ENCODE data around the gene CCDC9. TPM values are rescaled to one million over a fixed set of nuclear protein-coding genes. Genes with fewer than 3 reads are reported as not detected.

Gene CCDC9
- total and polyA plus RNA-seq, 4 donors = 17.5 to 44.5 (median 34.5) TPM

DNA sequence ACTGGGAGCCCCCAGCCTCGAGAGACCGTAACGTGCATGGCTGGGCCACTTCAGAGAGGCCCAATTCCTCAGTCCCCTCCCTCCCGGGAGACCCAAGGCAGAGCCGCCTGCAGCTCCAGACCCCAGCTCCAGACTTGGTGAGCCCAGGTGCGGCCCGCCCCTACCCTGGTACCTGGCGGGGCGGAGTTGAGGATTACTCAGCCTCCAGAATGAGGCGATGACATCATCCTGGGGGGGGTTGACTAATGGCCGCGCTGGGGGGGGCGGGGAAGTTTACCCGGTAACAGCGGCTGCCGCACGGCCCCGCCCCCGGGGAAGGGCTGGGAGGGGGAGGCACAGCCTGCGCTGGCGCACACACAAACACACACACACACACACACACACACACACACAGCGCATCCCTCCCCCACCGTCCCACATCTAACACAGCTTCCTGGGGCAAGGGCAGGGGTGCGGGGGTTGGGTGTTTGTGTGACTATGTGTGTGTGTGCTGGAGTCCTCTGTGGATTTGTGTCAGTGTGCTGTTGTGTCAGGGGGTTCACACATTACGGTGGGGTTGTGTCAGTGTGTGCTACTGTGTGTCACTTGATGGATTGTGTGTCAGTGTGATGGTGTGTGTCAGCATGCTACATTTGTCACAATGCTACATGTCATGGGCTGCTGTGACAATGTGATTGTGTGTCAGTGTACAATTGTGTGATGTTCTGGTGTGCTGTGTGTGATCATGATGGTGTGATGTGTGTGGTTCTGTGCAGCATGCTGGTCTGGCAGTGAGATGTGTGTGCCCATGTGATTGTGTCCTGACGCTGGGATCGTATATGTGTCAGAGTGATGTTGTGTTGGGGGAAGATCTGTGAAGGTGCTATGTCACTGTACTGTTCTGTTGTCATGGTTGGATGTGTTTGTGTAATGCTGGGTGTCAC, 15.1 kb upstream of the CCDC9 start:
- Histone ChIP-seq H3K27me3 (ENCODE audit: control insufficient read depth in 3 of 3, insufficient read depth in 3 of 3, low read length in 2 of 3) (peaks cover 0 to 32% (median 32%) of the 10 kb centered on the region in 3 donors), H3K4me1 (ENCODE audit: control insufficient read depth in 5 of 5, insufficient read depth in 5 of 5, low read length in 5 of 5) (peaks cover 0 to 12% (median 7%) of the 10 kb centered on the region in 5 donors), H3K9ac (ENCODE audit: insufficient read depth in 1 of 2, low read length in 2 of 2) (no peak overlapping the region), H3K36me3 (ENCODE audit: control insufficient read depth in 4 of 4, insufficient read depth in 4 of 4, low read length in 4 of 4) (no peaks in the 10 kb centered on the region), H3K9me3 (ENCODE audit: control insufficient read depth in 4 of 4, insufficient read depth in 3 of 4, low read length in 3 of 4) (no peaks in the 10 kb centered on the region), H3K4me3 (no peak overlapping the region), H3K27ac (ENCODE audit: low read depth in 1 of 2, low read length in 1 of 2) (no peak overlapping the region)
- TF ChIP-seq, protein P1, sequence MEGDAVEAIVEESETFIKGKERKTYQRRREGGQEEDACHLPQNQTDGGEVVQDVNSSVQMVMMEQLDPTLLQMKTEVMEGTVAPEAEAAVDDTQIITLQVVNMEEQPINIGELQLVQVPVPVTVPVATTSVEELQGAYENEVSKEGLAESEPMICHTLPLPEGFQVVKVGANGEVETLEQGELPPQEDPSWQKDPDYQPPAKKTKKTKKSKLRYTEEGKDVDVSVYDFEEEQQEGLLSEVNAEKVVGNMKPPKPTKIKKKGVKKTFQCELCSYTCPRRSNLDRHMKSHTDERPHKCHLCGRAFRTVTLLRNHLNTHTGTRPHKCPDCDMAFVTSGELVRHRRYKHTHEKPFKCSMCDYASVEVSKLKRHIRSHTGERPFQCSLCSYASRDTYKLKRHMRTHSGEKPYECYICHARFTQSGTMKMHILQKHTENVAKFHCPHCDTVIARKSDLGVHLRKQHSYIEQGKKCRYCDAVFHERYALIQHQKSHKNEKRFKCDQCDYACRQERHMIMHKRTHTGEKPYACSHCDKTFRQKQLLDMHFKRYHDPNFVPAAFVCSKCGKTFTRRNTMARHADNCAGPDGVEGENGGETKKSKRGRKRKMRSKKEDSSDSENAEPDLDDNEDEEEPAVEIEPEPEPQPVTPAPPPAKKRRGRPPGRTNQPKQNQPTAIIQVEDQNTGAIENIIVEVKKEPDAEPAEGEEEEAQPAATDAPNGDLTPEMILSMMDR (IDR thresholded peaks at IDR 0.05; ENCODE audit: control extremely low read depth, extremely low read depth) = no peak
- ATAC-seq (ENCODE audit: insufficient read depth, low FRiP score) (peak; percentile 63), DNase-seq (peak; percentile 49 to 76 (median 61))
- WGBS, 2 donors = 7 to 9% methylated on average over 21 to 27 of the region's 27 CpGs

DNA sequence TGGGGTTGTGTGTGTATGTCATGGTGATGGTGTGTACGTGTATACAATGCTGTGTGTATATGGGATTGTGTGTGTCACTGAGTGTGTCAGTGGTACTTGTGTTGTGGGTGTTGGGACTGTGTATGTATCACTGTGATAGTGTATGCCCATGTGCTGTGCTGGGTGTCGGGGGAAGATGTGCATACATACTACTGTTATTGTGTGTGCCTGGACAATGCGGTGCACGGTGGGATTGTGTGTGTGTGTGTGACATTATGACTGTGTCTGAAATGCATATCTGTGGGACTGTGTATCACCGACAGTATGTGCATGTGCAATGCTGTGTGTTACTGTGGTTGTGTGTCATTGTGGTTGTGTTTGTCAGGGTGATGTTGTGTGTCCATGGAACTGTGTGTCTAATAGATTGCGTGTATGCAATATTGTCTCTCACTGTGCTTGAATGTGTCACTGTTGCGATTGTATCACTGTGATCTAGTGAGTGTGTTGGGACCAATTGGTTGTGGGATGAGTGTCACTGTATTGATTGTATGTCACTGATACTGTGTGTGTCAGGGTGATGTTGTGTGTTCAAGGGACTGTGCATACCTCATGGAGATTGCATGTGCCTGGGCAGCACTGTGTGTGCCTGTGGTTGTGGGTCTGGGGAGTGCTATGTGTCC, 14.3 kb upstream of the CCDC9 start:
- H3K36me3 ChIP-seq (ENCODE audit: control insufficient read depth in 4 of 4, insufficient read depth in 4 of 4, low read length in 4 of 4) = no peaks in the 10 kb centered on the region
- peaks cover 0 to 12% (median 7%) of the 10 kb centered on the region in 5 donors for H3K4me1 ChIP-seq (ENCODE audit: control insufficient read depth in 5 of 5, insufficient read depth in 5 of 5, low read length in 5 of 5)
- no peak overlapping the region for H3K27ac ChIP-seq (ENCODE audit: low read depth in 1 of 2, low read length in 1 of 2)
- no peaks in the 10 kb centered on the region for H3K9me3 ChIP-seq (ENCODE audit: control insufficient read depth in 4 of 4, insufficient read depth in 3 of 4, low read length in 3 of 4)
- DNase-seq (peak in 1 of 3 donors; percentile 31), ATAC-seq (ENCODE audit: insufficient read depth, low FRiP score) (no peak)
- peaks cover 0 to 32% (median 32%) of the 10 kb centered on the region in 3 donors for H3K27me3 ChIP-seq (ENCODE audit: control insufficient read depth in 3 of 3, insufficient read depth in 3 of 3, low read length in 2 of 3)
- TF ChIP-seq, protein P1 (IDR thresholded peaks at IDR 0.05; ENCODE audit: control extremely low read depth, extremely low read depth) = no peak
- WGBS, 2 donors = 82 to 91% methylated on average over 7 of the region's 7 CpGs
- H3K4me3 ChIP-seq = no peak overlapping the region
- no peak overlapping the region for H3K9ac ChIP-seq (ENCODE audit: insufficient read depth in 1 of 2, low read length in 2 of 2)

DNA sequence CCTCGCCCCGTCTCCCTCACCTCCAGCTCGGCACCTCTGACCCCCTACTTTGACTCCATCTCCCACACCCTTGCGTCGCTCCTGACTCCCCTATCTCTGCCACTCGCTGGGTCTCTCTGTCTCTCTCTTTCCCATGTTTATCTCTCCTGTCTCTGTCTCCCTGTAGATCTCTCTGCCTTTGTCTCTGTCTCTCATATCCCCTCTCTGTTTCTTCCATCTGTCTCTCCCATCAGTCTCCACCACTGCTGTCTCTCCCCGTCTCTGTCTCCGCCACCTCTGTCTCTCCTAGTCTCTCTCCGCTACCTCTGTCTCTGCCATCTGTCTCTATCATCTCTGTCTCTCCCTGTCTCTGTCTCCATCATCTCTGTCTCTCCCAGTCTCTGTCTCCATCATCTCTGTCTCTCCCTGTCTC, 13.0 kb upstream of the CCDC9 start:
- peak overlapping the region; percentile 15 for H3K4me3 ChIP-seq
- no peak overlapping the region for H3K27ac ChIP-seq (ENCODE audit: low read depth in 1 of 2, low read length in 1 of 2)
- no peaks in the 10 kb centered on the region for H3K36me3 ChIP-seq (ENCODE audit: control insufficient read depth in 4 of 4, insufficient read depth in 4 of 4, low read length in 4 of 4)
- H3K27me3 ChIP-seq (ENCODE audit: control insufficient read depth in 3 of 3, insufficient read depth in 3 of 3, low read length in 2 of 3) = peaks cover 0 to 32% (median 32%) of the 10 kb centered on the region in 3 donors
- DNase-seq (no peak), ATAC-seq (ENCODE audit: insufficient read depth, low FRiP score) (no peak)
- H3K9ac ChIP-seq (ENCODE audit: insufficient read depth in 1 of 2, low read length in 2 of 2) = peak overlapping the region in 1 of 2 donors; percentile 76
- peaks cover 0 to 12% (median 7%) of the 10 kb centered on the region in 5 donors for H3K4me1 ChIP-seq (ENCODE audit: control insufficient read depth in 5 of 5, insufficient read depth in 5 of 5, low read length in 5 of 5)
- TF ChIP-seq, protein P1 (IDR thresholded peaks at IDR 0.05; ENCODE audit: control extremely low read depth, extremely low read depth) = no peak
- no peaks in the 10 kb centered on the region for H3K9me3 ChIP-seq (ENCODE audit: control insufficient read depth in 4 of 4, insufficient read depth in 3 of 4, low read length in 3 of 4)
- 20 to 24% methylated on average over 7 to 8 of the region's 9 CpGs for WGBS, 2 donors

All from lung (tissue), 12 donors.